HAP-1 (cell line): ENCODE data around the gene NDST1.

Experiments
- DNase-seq, 2 experiments: peaks; one replicate each; pipeline ENCODE4 v3.0.0-alpha.2; 2016 to 2020; ENCODE audit warnings: low spot score in 2 of 2
- H3K27me3 ChIP-seq: fragments of 250-450 bp; sonication (Bioruptor Pico); 2 replicates; pipeline ENCODE4 v1.5.1; 2020; ENCODE audit warnings: low read depth, mild to moderate bottlenecking, moderate library complexity
- H3K36me3 ChIP-seq: fragments of 250-450 bp; sonication (Bioruptor Pico); replicated peaks from 2 replicates; pipeline ENCODE4 v1.5.1; 2020; ENCODE audit warnings: mild to moderate bottlenecking
- H3K4me1 ChIP-seq: fragments of 250-450 bp; sonication (Bioruptor Pico); 2 replicates; pipeline ENCODE4 v1.5.1; 2020; ENCODE audit warnings: mild to moderate bottlenecking
- H3K4me3 ChIP-seq: fragments of 250-450 bp; sonication (Bioruptor Pico); 2 replicates; pipeline ENCODE4 v1.5.1; 2020; ENCODE audit warnings: mild to moderate bottlenecking, moderate library complexity
- H3K9me3 ChIP-seq: fragments of 250-450 bp; sonication (Bioruptor Pico); 2 replicates; pipeline ENCODE4 v1.5.1; 2020; ENCODE audit warnings: mild to moderate bottlenecking, moderate library complexity
- in situ Hi-C: fragments of 300-500 bp; cut with MboI; formaldehyde crosslinking; loops from 3 replicates; pipeline ENCODE4 v1.14.3; 2020; ENCODE audit warnings: low sequenced_read_pairs, inconsistent platforms, mixed read lengths

Gene NDST1

DNA sequence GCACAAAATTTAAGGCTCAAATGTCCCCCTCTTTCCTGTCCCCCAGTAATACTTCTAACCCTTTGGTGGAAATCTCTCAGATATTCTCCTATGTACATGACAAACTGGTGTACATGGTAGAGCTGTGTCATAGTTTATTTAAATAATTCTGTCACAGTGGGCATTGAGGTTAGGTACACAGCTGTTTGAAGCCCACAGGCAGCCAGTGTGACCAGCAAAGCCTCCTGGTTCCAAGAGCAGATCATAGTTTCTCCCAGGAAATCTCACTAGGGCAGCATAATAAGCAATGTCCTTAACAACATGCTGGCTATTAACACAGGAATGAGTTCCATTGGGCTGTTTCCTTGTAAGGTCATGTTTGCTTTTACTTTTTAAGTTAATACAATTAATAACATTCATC, 63.9 kb downstream of the NDST1 start:
- in situ Hi-C loops = no loop called here
- no peak overlapping the region for H3K4me3 ChIP-seq
- no peaks in the 10 kb centered on the region for H3K9me3 ChIP-seq
- H3K36me3 ChIP-seq = no peaks in the 10 kb centered on the region
- DNase-seq = no peak
- H3K4me1 ChIP-seq = no peaks in the 10 kb centered on the region
- no peaks in the 10 kb centered on the region for H3K27me3 ChIP-seq

GRCh38 chr5:150573216-150573615, 65.3 kb downstream of the NDST1 start:
- no peaks in the 10 kb centered on the region for H3K9me3 ChIP-seq
- in situ Hi-C loops = no loop called here
- no peaks in the 10 kb centered on the region for H3K27me3 ChIP-seq
- H3K36me3 ChIP-seq = no peaks in the 10 kb centered on the region
- no peak for DNase-seq
- H3K4me3 ChIP-seq = no peak overlapping the region
- H3K4me1 ChIP-seq = no peaks in the 10 kb centered on the region

GRCh38 chr5:150573867-150574817, 66.2 kb downstream of the NDST1 start:
- no peaks in the 10 kb centered on the region for H3K4me1 ChIP-seq
- no peaks in the 10 kb centered on the region for H3K27me3 ChIP-seq
- no peaks in the 10 kb centered on the region for H3K36me3 ChIP-seq
- no peak overlapping the region for H3K4me3 ChIP-seq
- in situ Hi-C loops = no loop called here
- H3K9me3 ChIP-seq = no peaks in the 10 kb centered on the region
- no peak for DNase-seq

DNA sequence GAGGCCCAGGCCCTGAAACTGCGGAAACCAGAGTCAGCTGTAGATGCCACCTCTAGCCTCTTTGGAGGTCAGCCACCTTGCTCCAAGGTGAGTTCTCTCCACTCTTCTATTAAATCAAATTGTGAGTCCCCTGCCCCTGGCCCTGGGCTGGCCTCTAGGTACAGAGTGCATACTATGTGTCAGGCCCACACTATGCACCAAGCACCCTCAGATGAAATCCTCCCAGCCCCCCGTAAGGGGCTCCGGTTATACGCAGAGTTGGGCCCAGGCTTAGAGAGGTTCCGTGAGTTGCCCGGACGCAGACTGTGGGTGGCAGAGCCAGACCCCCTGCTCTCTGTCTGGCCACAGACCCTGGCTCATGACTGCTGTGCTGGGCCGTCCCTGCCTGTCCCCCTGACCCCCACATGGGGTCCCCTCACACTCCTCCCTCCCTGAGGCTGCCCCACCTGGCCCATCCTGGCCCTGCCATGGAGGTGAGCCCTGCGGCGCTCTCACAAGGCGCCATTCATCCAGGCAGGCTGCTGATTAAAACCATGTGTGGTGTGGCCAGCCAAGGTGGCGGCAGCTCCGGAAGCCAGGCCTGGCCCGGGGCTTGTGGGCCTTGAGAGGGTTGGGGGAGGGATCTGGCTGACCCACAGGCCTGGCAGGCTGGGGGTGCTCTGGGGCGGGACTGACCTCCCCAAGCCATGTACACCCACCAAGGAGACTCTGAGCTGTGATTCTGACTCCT, 67.1 kb downstream of the NDST1 start:
- Histone ChIP-seq H3K4me1 (no peaks in the 10 kb centered on the region), H3K9me3 (no peaks in the 10 kb centered on the region), H3K4me3 (no peak overlapping the region), H3K27me3 (no peaks in the 10 kb centered on the region), H3K36me3 (no peaks in the 10 kb centered on the region)
- in situ Hi-C loops = no loop called here
- DNase-seq = no peak

GRCh38 chr5:150575745-150576448, 68.0 kb downstream of the NDST1 start:
- in situ Hi-C loops = no loop called here
- no peaks in the 10 kb centered on the region for H3K4me1 ChIP-seq
- H3K36me3 ChIP-seq = no peaks in the 10 kb centered on the region
- no peak for DNase-seq
- no peaks in the 10 kb centered on the region for H3K9me3 ChIP-seq
- H3K4me3 ChIP-seq = no peak overlapping the region
- H3K27me3 ChIP-seq = no peaks in the 10 kb centered on the region

DNA sequence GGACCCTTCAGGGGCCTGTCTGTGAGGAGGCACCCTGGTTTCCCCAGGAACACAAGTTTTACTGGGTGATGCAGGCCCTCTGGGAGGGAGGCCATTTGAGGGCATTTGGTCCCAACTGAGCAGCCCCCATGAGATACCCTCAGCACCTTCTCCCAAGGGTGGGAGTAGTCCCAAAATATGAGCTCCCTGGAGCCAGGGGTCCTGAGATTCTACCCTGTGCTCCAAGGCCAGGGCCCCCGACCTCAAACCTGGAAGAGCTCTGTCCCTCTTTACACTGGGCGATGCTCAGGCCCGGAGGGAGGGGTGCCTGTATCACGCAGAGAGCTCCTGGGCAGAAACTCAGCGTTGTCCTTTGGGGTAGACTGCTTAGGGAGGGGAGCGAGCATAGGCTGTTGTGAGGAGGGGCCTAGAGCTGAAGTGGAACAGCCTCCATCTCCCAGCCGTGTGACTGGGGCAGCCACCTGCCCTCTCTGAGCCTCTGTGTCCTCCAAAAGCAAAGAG, 68.6 kb downstream of the NDST1 start:
- Histone ChIP-seq H3K36me3 (no peaks in the 10 kb centered on the region), H3K4me3 (no peak overlapping the region), H3K4me1 (no peaks in the 10 kb centered on the region), H3K27me3 (no peaks in the 10 kb centered on the region; the same call in 1 of the 2 replicates), H3K9me3 (no peaks in the 10 kb centered on the region)
- no peak for DNase-seq
- in situ Hi-C loops = no loop called here

GRCh38 chr5:150577378-150578139, 69.6 kb downstream of the NDST1 start:
- no peaks in the 10 kb centered on the region; the same call in 1 of the 2 replicates for H3K27me3 ChIP-seq
- no peak overlapping the region for H3K4me3 ChIP-seq
- DNase-seq = no peak
- no peaks in the 10 kb centered on the region for H3K36me3 ChIP-seq
- no peaks in the 10 kb centered on the region for H3K4me1 ChIP-seq
- H3K9me3 ChIP-seq = no peaks in the 10 kb centered on the region
- in situ Hi-C loops = no loop called here

- in situ Hi-C loops = no loop called here
- Histone ChIP-seq H3K9me3 (no peaks in the 10 kb centered on the region), H3K4me3 (no peak overlapping the region), H3K36me3 (no peaks in the 10 kb centered on the region), H3K4me1 (no peaks in the 10 kb centered on the region), H3K27me3 (no peaks in the 10 kb centered on the region; the same call in 1 of the 2 replicates)
- DNase-seq = no peak
These were observed 71.0 kb downstream of the NDST1 start for GRCh38 chr5:150578781-150579461.

GRCh38 chr5:150579462-150580400, 71.8 kb downstream of the NDST1 start:
- Histone ChIP-seq H3K4me3 (no peak overlapping the region), H3K36me3 (no peaks in the 10 kb centered on the region), H3K27me3 (no peaks in the 10 kb centered on the region; the same call in 1 of the 2 replicates), H3K9me3 (no peaks in the 10 kb centered on the region), H3K4me1 (no peaks in the 10 kb centered on the region)
- no peak for DNase-seq
- in situ Hi-C loops = no loop called here

GRCh38 chr5:150580917-150581316, 73.0 kb downstream of the NDST1 start:
- Histone ChIP-seq H3K36me3 (no peaks in the 10 kb centered on the region), H3K4me3 (no peak overlapping the region), H3K9me3 (no peaks in the 10 kb centered on the region), H3K27me3 (no peaks in the 10 kb centered on the region; the same call in 1 of the 2 replicates), H3K4me1 (no peaks in the 10 kb centered on the region)
- no peak for DNase-seq
- in situ Hi-C loops = no loop called here

DNA sequence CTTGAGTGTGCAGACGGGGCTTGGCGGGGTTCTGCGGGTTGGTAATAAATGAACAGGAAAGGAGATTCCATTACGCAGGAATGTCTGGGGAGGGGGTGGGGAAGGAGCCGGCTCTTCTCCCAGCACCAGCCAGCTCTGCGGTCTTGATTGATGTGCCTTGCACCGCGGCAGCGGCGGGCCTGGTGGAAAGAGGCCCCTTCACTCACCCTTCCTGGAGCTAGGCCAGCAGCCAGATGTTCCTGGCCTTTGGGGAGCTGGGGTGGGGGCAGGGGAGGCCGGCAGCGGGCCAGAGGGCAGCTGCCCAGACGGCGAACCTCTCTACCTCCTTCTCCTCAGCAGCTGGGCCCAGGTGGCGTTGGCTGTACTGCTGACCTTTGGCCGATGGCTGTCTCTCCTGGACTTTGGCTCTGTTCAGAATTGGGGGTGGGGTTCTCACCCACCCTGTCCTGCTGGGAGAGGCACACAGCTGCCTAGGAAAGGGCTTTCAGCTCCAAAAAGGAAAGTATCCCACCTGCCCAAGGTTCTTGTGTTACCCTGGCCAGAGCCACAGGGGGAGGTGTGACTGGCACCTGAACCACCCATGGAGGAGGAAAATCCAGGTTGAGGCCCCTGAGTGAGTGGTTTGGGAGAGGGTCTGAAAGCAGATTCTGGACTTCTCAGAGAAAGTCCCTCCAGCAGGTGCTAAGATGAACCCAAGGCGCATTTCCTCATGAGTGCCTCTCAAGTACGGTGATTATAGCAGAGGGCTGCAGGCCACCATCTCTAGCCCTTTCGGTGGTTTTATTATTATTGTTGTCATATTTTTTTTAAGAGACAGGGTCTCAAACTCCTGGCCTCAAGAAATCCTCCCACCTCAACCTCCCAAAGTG, 74.5 kb downstream of the NDST1 start:
- in situ Hi-C loops = no loop called here
- Histone ChIP-seq H3K4me3 (no peak overlapping the region), H3K9me3 (no peaks in the 10 kb centered on the region), H3K27me3 (no peaks in the 10 kb centered on the region; the same call in 1 of the 2 replicates), H3K4me1 (no peaks in the 10 kb centered on the region), H3K36me3 (no peaks in the 10 kb centered on the region)
- no peak for DNase-seq
